ENCODE data around the gene AADACL2. TPM values are rescaled to one million over a fixed set of nuclear protein-coding genes. Genes with fewer than 3 reads are reported as not detected.

The AADACL2 gene
- total and polyA plus RNA-seq, 2 of the 4 experiments (the other 2 are of a cell fraction) = not detected

DNA sequence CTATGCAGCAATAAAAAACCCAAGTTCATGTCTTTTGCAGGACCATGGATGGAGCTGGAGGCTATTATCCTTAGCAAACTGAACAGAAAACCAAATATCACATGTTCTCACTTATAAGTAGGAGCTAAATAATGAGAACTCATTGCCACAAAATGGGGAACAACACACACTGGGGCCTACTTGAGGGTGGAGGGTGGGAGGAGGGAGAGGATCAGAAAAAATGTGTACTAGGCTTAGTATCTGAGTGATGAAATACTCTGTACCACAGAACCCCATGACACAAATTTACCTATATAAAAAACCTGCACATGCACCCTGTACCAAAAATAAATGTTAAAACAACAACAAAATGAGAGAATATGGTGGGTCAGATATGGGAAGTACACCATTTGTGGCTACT is 49.6 kb upstream of the AADACL2 start:
- Histone ChIP-seq H3K27me3 (ENCODE audit: control insufficient read depth, insufficient read depth, low read length) (no peaks in the 10 kb centered on the region), H3K4ac (ENCODE audit: low read depth, low read length) (no peak overlapping the region), H2BK120ac (ENCODE audit: low read depth, low read length) (no peak overlapping the region), H4K20me1 (ENCODE audit: insufficient read depth, low read length) (no peaks in the 10 kb centered on the region), H3K9me1 (ENCODE audit: insufficient read depth, low read length) (no peaks in the 10 kb centered on the region), H3K9me3 (ENCODE audit: control insufficient read depth, insufficient read depth, low read length) (no peaks in the 10 kb centered on the region), H2AK9ac (replicated peaks; ENCODE audit: low read depth, low read length, poor library complexity) (no peak overlapping the region), H3K27ac (ENCODE audit: insufficient read depth, low read length) (no peak overlapping the region), H3K4me2 (ENCODE audit: low read depth, low read length) (no peak overlapping the region), H2BK20ac (ENCODE audit: low read depth, low read length) (no peak overlapping the region), H4K91ac (ENCODE audit: insufficient read depth, low read depth, low read length) (no peak overlapping the region), H3K56ac (ENCODE audit: extremely low read depth, insufficient read depth, low read length) (no peak overlapping the region), H3K9ac (ENCODE audit: low read depth, low read length) (no peak overlapping the region), H3K4me1 (ENCODE audit: control insufficient read depth, insufficient read depth, low read length) (no peaks in the 10 kb centered on the region), H3K14ac (replicated peaks; ENCODE audit: low read depth, low read length) (no peak overlapping the region), H2BK5ac (ENCODE audit: low read depth, low read length, poor library complexity, severe bottlenecking) (no peak overlapping the region), H2AFZ (replicated peaks; ENCODE audit: low read length, poor library complexity) (no peak overlapping the region), H3K18ac (ENCODE audit: low read depth, low read length) (no peak overlapping the region), H2BK15ac (ENCODE audit: low read depth, low read length) (no peak overlapping the region), H2AK5ac (ENCODE audit: low read depth, low read length) (no peak overlapping the region), H3K36me3 (ENCODE audit: control insufficient read depth, insufficient read depth, low read length) (no peaks in the 10 kb centered on the region), H3K4me3 (ENCODE audit: insufficient read depth, low read depth, low read length) (no peak overlapping the region), H4K5ac (ENCODE audit: low read depth, low read length) (no peak overlapping the region), H4K8ac (ENCODE audit: low read depth in 2 of 2, low read length in 2 of 2) (no peak overlapping the region), H3K79me1 (ENCODE audit: low read depth in 1 of 2, low read length in 2 of 2) (no peaks in the 10 kb centered on the region), H3K23ac (ENCODE audit: low read depth, low read length) (no peak overlapping the region)
- BruUV-seq (replicated peaks) = no TSS peak
- ATAC-seq (ENCODE audit: low read depth) = no peak
- TF ChIP-seq, protein P1, sequence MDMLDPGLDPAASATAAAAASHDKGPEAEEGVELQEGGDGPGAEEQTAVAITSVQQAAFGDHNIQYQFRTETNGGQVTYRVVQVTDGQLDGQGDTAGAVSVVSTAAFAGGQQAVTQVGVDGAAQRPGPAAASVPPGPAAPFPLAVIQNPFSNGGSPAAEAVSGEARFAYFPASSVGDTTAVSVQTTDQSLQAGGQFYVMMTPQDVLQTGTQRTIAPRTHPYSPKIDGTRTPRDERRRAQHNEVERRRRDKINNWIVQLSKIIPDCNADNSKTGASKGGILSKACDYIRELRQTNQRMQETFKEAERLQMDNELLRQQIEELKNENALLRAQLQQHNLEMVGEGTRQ (IDR thresholded peaks at IDR 0.05; ENCODE audit: low read depth, low read length) = no peak
- no peak for TF ChIP-seq MAZ (IDR thresholded peaks at IDR 0.05; ENCODE audit: borderline replicate concordance, low read depth, low read length)
- no peak for TF ChIP-seq RAD21 (IDR thresholded peaks at IDR 0.05; ENCODE audit: low read length)
- no peak for TF ChIP-seq CEBPB (IDR thresholded peaks at IDR 0.05; ENCODE audit: low read depth, low read length)
- no peak for TF ChIP-seq MXI1 (IDR thresholded peaks at IDR 0.05; ENCODE audit: borderline replicate concordance, low read depth, low read length)
- ChIA-PET POLR2A (ENCODE audit: unreplicated experiment) (no interaction called here), CTCF (no interaction called here)
- in situ Hi-C loops (cut with MboI; ENCODE audit: low sequenced_read_pairs) = no loop called here
- dilution Hi-C loops (cut with HindIII; ENCODE audit: low sequenced_read_pairs, unreplicated experiment) = no loop called here
- intact Hi-C loops (cut with micrococcal nuclease) = no loop called here
- no peak for DNase-seq
